GM12878 (cell line): Measurements from ENCODE around the gene PPOX. TPM values are rescaled to one million over a fixed set of nuclear protein-coding genes. Genes with fewer than 3 reads are reported as not detected.

Experiments
- ATAC-seq: fragments of 200-7000 bp; cut with Tn5 transposase; 3 replicates; pipeline ENCODE4 v1.9.1; 2020; ENCODE audit warnings: mild to moderate bottlenecking, moderate library complexity
- BruUV-seq: library from RNA; stranded (reverse); fragments of 400-500 nt; replicated peaks from 2 replicates; lab custom pipeline; 2021; lab: Mats Ljungman, UMichigan
- CTCF ChIA-PET: fragments of 300-600 bp; sonication (Branson Sonifier 250); formaldehyde crosslinking; extraction: SDS; loops from one replicate; lab custom pipeline; 2021; ENCODE audit warnings: inconsistent platforms; lab: Yijun Ruan, JAX
- POLR2A ChIA-PET: fragments of 350-600 bp; formaldehyde crosslinking; extraction: SDS; loops from one replicate; lab custom pipeline; 2021; ENCODE audit warnings: inconsistent platforms; lab: Charles Lee
- RAD21 ChIA-PET: fragments of 300-600 bp; sonication (Branson Sonifier 250); formaldehyde crosslinking; loops from one replicate; lab custom pipeline; 2023; ENCODE audit warnings: antibody characterized with exemption; ENCODE audit not compliant: unreplicated experiment; lab: Charles Lee
- SMC1A ChIA-PET: fragments of 300-600 bp; sonication (Branson Sonifier 250); formaldehyde crosslinking; loops from one replicate; lab custom pipeline; 2023; ENCODE audit not compliant: unreplicated experiment, uncharacterized antibody; lab: Charles Lee
- DNase-seq: peaks from one replicate; pipeline ENCODE4 v3.0.0-alpha.2; 2011; ENCODE audit warnings: low read depth, low spot score
- FAIRE-seq: peaks from 3 replicates; lab custom pipeline; 2011; peaks lifted over from hg19 to GRCh38; lab: Jason Lieb, UNC
- H2AFZ ChIP-seq: 2 replicates; pipeline ENCODE4 v1.6.0; 2011; ENCODE audit warnings: low read depth, low read length, control low read depth; ENCODE audit not compliant: control insufficient read depth
- H3K27ac ChIP-seq: 2 replicates; pipeline ENCODE4 v1.5.1; 2011; ENCODE audit warnings: control low read depth; ENCODE audit not compliant: control insufficient read depth, insufficient read depth
- H3K27me3 ChIP-seq, 2 experiments: replicated peaks in 1 of 2; 2 replicates each; pipeline versions ENCODE4 v1.6.0 to v1.6.1; 2011; ENCODE audit warnings: low read length in 1 of 2; ENCODE audit not compliant: control insufficient read depth in 2 of 2, insufficient read depth in 2 of 2
- H3K36me3 ChIP-seq, 2 experiments: 2 replicates each; pipeline ENCODE4 v1.5.1; 2011; ENCODE audit warnings: low read length in 1 of 2; ENCODE audit not compliant: control insufficient read depth in 2 of 2, insufficient read depth in 2 of 2
- H3K4me1 ChIP-seq: 2 replicates; pipeline ENCODE4 v1.6.1; 2011; ENCODE audit warnings: mild to moderate bottlenecking, low read length, moderate library complexity, mixed read lengths; ENCODE audit not compliant: control insufficient read depth, insufficient read depth
- H3K4me2 ChIP-seq: 2 replicates; pipeline ENCODE4 v1.6.0; 2011; ENCODE audit warnings: control low read depth; ENCODE audit not compliant: control insufficient read depth, insufficient read depth
- H3K4me3 ChIP-seq: fragments of 200-600 bp; sonication (generic); 2 replicates; pipeline ENCODE4 v1.5.1; 2016
- H3K79me2 ChIP-seq: 2 replicates; pipeline ENCODE4 v1.6.0; 2011; ENCODE audit warnings: low read length; ENCODE audit not compliant: control insufficient read depth, insufficient read depth
- H3K9ac ChIP-seq: 2 replicates; pipeline ENCODE4 v1.8.0; 2011; ENCODE audit warnings: low read length, control low read depth, mixed read lengths; ENCODE audit not compliant: control insufficient read depth, insufficient read depth
- H3K9me3 ChIP-seq: replicated peaks from 3 replicates; pipeline ENCODE4 v1.5.1; 2011; ENCODE audit warnings: mild to moderate bottlenecking, low read length; ENCODE audit not compliant: control insufficient read depth, insufficient read depth
- H4K20me1 ChIP-seq: 2 replicates; pipeline ENCODE4 v1.6.0; 2011; ENCODE audit not compliant: control insufficient read depth, insufficient read depth
- CBX5 ChIP-seq: sonication (generic); IDR thresholded peaks from 2 replicates; pipeline ENCODE4 v1.6.1; 2016; ENCODE audit warnings: low read depth, moderate library complexity, mild to moderate bottlenecking, inconsistent platforms
- CHD4 ChIP-seq: fragments of 200-600 bp; sonication (generic); IDR thresholded peaks from 2 replicates; pipeline ENCODE4 v1.6.1; 2016; ENCODE audit warnings: mild to moderate bottlenecking
- HDAC2 ChIP-seq: fragments of 200-600 bp; sonication (generic); IDR thresholded peaks from 2 replicates; pipeline ENCODE4 v1.6.1; 2017
- JUND ChIP-seq: IDR thresholded peaks from 2 replicates; pipeline ENCODE4 v1.6.1; 2012; ENCODE audit warnings: low read depth, mild to moderate bottlenecking, low read length, improper control_type of control experiment, moderate library complexity
- NFYB ChIP-seq: IDR thresholded peaks from 2 replicates; pipeline ENCODE4 v1.6.1; 2011; ENCODE audit warnings: low read depth, mild to moderate bottlenecking, low read length, improper control_type of control experiment, moderate library complexity; ENCODE audit not compliant: insufficient read depth
- NRF1 ChIP-seq: conservative IDR thresholded peaks from 2 replicates; pipeline ENCODE4 v1.6.1; 2011; ENCODE audit warnings: mild to moderate bottlenecking, low read depth, low read length, improper control_type of control experiment
- SIN3A ChIP-seq: IDR thresholded peaks from 2 replicates; pipeline ENCODE4 v1.6.1; 2012; ENCODE audit warnings: low read depth, low read length, improper control_type of control experiment
- SMAD5 ChIP-seq: IDR thresholded peaks from 2 replicates; pipeline ENCODE4 v1.6.1; 2016; ENCODE audit warnings: antibody characterized with exemption, low read depth
- SRF ChIP-seq, 2 experiments: IDR thresholded peaks; 2 replicates each; pipeline ENCODE4 v1.6.1; 2011; ENCODE audit warnings: low read depth in 2 of 2, low read length in 2 of 2, mild to moderate bottlenecking in 1 of 2, moderate library complexity in 1 of 2
- WGBS: methylation state at CpG from one replicate; pipeline ENCODE4 v1.1.6; 2016; ENCODE audit warnings: low lambda C conversion rate; ENCODE audit not compliant: insufficient replicate concordance, insufficient coverage; ENCODE audit errors: missing lambda C conversion rate; 5-methylcytosine and 5-hydroxymethylcytosine counted together
- in situ Hi-C: fragments of 300-500 bp; cut with MboI; formaldehyde crosslinking; loops from 9 replicates; pipeline ENCODE4 v1.14.3; 2018; ENCODE audit warnings: mixed read lengths
- intact Hi-C: fragments of 100-400 bp; cut with micrococcal nuclease; formaldehyde crosslinking; loops from one replicate; pipeline ENCODE4 v1.14.2; 2022; ENCODE audit not compliant: unreplicated experiment
- polyA plus RNA-seq, 11 experiments: library from polyadenylated mRNA; depleted of rRNA in 4 of 11; unstranded in 6 of 11; stranded (reverse) in 5 of 11; fragments of >200 nt; fragmentation: Nextera tagmentation in 4 of 11; fragmentation: Illumina TruSeq in 1 of 11; extraction: Ambion mirVana in 4 of 11; extraction: Trizol in 1 of 11; gene quantifications; 1 replicate in 1 of 11; 2 replicates in 10 of 11; pipeline versions ENCODE4 v1.2.1 to v1.2.3, GENCODE V29; 2011 to 2016; ENCODE audit warnings: inconsistent platforms in 2 of 11, missing spikeins in 2 of 11, low read depth in 1 of 11
- total RNA-seq, 4 experiments: library from RNA; depleted of rRNA in 3 of 4; stranded (reverse); fragments of >200 nt in 3 of 4; fragmentation: Illumina TruSeq in 1 of 4; extraction: Trizol in 1 of 4; gene quantifications; 2 replicates each; pipeline versions ENCODE4 v1.2.1 to v1.2.3, GENCODE V29; 2013 to 2021
- TF ChIP-seq, protein P1 (sequence below): fragments of 450-650 bp; IDR thresholded peaks from 2 replicates; pipeline ENCODE4 v1.6.1; 2017; ENCODE audit warnings: low read depth, mild to moderate bottlenecking, moderate library complexity
- TF ChIP-seq, protein P2 (sequence below): IDR thresholded peaks from 2 replicates; pipeline ENCODE4 v1.6.1; 2011; ENCODE audit warnings: mild to moderate bottlenecking, low read depth, low read length, moderate library complexity; ENCODE audit not compliant: insufficient replicate concordance
- TF ChIP-seq, protein P3 (sequence below): fragments of 450-650 bp; IDR thresholded peaks from 2 replicates; pipeline ENCODE4 v1.6.1; 2017; ENCODE audit warnings: mild to moderate bottlenecking, moderate library complexity

PPOX gene
- total and polyA plus RNA-seq, 10 of the 15 experiments (the other 5 are each of a cell fraction or from before 2014, with no cell fraction given) = 8.9 to 31.5 (median 20.3) TPM

DNA sequence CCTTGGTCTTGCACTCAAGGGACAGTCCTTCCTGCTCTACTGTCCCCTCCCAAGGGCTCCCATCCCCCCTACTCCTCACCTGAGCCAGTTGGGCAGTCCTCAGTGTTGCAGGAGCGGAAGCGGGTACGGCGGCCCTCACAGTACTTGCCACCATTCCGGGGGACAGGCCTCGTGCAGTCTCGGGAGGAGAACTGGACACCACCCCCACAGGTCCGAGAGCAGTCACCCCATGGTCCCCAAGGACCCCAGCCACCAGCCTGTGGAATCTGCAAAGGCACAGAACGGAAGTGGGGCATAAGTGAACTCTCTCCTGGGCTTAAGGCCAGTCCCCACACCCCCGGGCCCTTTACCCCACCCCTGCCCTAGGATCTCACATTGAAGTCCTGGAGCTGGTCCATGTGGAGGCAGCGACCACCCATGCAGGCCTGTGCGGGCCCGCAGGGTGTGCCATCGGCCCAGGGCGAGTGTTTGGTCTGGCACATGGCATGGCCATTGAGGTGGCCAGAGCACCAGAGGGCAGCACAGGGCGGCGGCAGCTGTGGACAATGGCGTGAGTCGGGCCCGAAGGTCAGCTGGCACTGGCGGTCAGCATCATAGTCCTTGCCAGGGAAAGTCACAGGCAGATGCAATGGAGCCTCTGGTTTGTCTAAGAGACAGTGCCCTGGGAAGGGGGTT is 27.5 kb downstream of the PPOX start:
- Histone ChIP-seq H4K20me1 (no peaks in the 10 kb centered on the region), H3K27ac (no peak overlapping the region), H3K4me1 (peaks cover 18% of the 10 kb centered on the region), H3K4me3 (no peak overlapping the region), H2AFZ (no peak overlapping the region), H3K4me2 (no peak overlapping the region), H3K79me2 (no peaks in the 10 kb centered on the region), H3K9ac (no peak overlapping the region), H3K36me3 (no peaks in the 10 kb centered on the region), H3K27me3 (no peaks in the 10 kb centered on the region), H3K9me3 (no peaks in the 10 kb centered on the region)
- FAIRE-seq = no peak
- ChIA-PET CTCF (interaction anchor here (0.8 to 7.0 kb wide), 16 partner anchors 9 to 195 kb away, joined by 3 to 164 read pairs (median 12); partner anchors contain the start of genes APOA2, CFAP126, NDUFS2 and PPOX), SMC1A (interaction anchor here (1.0 to 5.3 kb wide), 8 partner anchors 8 to 190 kb away, joined by 3 to 55 read pairs (median 6); partner anchors contain the start of genes APOA2, NDUFS2 and TOMM40L), RAD21 (interaction anchor here (0.8 to 7.2 kb wide), 7 partner anchors 11 to 188 kb away, joined by 3 to 55 read pairs (median 4); partner anchors contain the start of genes APOA2 and TOMM40L), POLR2A (interaction anchor here (0.9 to 3.3 kb wide), 4 partner anchors 7 to 40 kb away, joined by 4 to 18 read pairs (median 4); partner anchors contain the start of genes NDUFS2, TOMM40L and UFC1)
- DNase-seq = no peak
- intact Hi-C loops = no loop called here
- in situ Hi-C loops = loop anchor here (10.0 kb wide), 1 partner anchor 551 kb away; the partner anchor contains the start of gene DUSP12
- ATAC-seq = no peak
- BruUV-seq = no TSS peak
- WGBS = 71% methylated on average over 18 of the region's 21 CpGs
- TF ChIP-seq, protein P1, sequence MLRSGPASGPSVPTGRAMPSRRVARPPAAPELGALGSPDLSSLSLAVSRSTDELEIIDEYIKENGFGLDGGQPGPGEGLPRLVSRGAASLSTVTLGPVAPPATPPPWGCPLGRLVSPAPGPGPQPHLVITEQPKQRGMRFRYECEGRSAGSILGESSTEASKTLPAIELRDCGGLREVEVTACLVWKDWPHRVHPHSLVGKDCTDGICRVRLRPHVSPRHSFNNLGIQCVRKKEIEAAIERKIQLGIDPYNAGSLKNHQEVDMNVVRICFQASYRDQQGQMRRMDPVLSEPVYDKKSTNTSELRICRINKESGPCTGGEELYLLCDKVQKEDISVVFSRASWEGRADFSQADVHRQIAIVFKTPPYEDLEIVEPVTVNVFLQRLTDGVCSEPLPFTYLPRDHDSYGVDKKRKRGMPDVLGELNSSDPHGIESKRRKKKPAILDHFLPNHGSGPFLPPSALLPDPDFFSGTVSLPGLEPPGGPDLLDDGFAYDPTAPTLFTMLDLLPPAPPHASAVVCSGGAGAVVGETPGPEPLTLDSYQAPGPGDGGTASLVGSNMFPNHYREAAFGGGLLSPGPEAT = no peak
- TF ChIP-seq, protein P2, sequence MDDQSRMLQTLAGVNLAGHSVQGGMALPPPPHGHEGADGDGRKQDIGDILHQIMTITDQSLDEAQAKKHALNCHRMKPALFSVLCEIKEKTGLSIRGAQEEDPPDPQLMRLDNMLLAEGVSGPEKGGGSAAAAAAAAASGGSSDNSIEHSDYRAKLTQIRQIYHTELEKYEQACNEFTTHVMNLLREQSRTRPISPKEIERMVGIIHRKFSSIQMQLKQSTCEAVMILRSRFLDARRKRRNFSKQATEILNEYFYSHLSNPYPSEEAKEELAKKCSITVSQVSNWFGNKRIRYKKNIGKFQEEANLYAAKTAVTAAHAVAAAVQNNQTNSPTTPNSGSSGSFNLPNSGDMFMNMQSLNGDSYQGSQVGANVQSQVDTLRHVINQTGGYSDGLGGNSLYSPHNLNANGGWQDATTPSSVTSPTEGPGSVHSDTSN = no peak
- TF ChIP-seq CHD4 (no peak), NFYB (no peak), NRF1 (no peak), JUND (no peak), HDAC2 (no peak), CBX5 (no peak), SRF (IDR thresholded peaks at IDR 0.05; ENCODE audit: low read depth in 2 of 2, low read length in 2 of 2) (no peak), SMAD5 (no peak), SIN3A (no peak)
- TF ChIP-seq, protein P3, sequence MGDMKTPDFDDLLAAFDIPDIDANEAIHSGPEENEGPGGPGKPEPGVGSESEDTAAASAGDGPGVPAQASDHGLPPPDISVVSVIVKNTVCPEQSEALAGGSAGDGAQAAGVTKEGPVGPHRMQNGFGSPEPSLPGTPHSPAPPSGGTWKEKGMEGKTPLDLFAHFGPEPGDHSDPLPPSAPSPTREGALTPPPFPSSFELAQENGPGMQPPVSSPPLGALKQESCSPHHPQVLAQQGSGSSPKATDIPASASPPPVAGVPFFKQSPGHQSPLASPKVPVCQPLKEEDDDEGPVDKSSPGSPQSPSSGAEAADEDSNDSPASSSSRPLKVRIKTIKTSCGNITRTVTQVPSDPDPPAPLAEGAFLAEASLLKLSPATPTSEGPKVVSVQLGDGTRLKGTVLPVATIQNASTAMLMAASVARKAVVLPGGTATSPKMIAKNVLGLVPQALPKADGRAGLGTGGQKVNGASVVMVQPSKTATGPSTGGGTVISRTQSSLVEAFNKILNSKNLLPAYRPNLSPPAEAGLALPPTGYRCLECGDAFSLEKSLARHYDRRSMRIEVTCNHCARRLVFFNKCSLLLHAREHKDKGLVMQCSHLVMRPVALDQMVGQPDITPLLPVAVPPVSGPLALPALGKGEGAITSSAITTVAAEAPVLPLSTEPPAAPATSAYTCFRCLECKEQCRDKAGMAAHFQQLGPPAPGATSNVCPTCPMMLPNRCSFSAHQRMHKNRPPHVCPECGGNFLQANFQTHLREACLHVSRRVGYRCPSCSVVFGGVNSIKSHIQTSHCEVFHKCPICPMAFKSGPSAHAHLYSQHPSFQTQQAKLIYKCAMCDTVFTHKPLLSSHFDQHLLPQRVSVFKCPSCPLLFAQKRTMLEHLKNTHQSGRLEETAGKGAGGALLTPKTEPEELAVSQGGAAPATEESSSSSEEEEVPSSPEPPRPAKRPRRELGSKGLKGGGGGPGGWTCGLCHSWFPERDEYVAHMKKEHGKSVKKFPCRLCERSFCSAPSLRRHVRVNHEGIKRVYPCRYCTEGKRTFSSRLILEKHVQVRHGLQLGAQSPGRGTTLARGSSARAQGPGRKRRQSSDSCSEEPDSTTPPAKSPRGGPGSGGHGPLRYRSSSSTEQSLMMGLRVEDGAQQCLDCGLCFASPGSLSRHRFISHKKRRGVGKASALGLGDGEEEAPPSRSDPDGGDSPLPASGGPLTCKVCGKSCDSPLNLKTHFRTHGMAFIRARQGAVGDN = no peak
